H1 (cell line): ENCODE results near the gene HSPA12A.

Experiments
- ATF3 ChIP-seq: IDR thresholded peaks from 2 replicates; pipeline ENCODE4 v1.6.1; 2011; ENCODE audit warnings: low read depth, mild to moderate bottlenecking, low read length; ENCODE audit not compliant: insufficient read depth
- CREB1 ChIP-seq: IDR thresholded peaks from 2 replicates; pipeline ENCODE4 v1.6.1; 2012; ENCODE audit warnings: inconsistent platforms
- CTCF ChIP-seq, 3 experiments: IDR thresholded peaks; 1 replicate in 2 of 3; 2 replicates in 1 of 3; pipeline versions ENCODE4 v1.5.1 to v1.6.1; 2011; ENCODE audit warnings: low read length in 3 of 3, mild to moderate bottlenecking in 3 of 3, inconsistent platforms in 2 of 3, low read depth in 1 of 3, moderate library complexity in 1 of 3; ENCODE audit not compliant: insufficient read depth in 1 of 3; ENCODE audit errors: control extremely low read depth in 1 of 3
- EZH2 ChIP-seq: fragments of 200-600 bp; sonication (generic); IDR thresholded peaks from 2 replicates; pipeline ENCODE4 v1.7.1; 2012; ENCODE audit warnings: low read depth, mild to moderate bottlenecking, moderate library complexity, low read length, inconsistent platforms; ENCODE audit not compliant: severe bottlenecking
- JUND ChIP-seq: IDR thresholded peaks from 2 replicates; pipeline ENCODE4 v1.6.1; 2011; ENCODE audit warnings: mild to moderate bottlenecking, improper control_type of control experiment, low read length
- KDM4A ChIP-seq: IDR thresholded peaks from one replicate; pipeline ENCODE4 v1.7.1; 2012; ENCODE audit warnings: low read depth, mild to moderate bottlenecking, moderate library complexity, low read length, inconsistent platforms; ENCODE audit not compliant: severe bottlenecking
- MAX ChIP-seq: IDR thresholded peaks from 2 replicates; pipeline ENCODE4 v1.6.1; 2012; ENCODE audit warnings: inconsistent platforms
- PHF8 ChIP-seq: fragments of 200-600 bp; sonication (generic); conservative IDR thresholded peaks from 2 replicates; pipeline ENCODE4 v1.7.1; 2012; ENCODE audit warnings: low read depth, mild to moderate bottlenecking, inconsistent platforms, low read length, moderate library complexity
- POLR2A ChIP-seq, 2 experiments: IDR thresholded peaks; 1 replicate in 1 of 2; 2 replicates in 1 of 2; pipeline ENCODE4 v1.6.1; 2011; ENCODE audit warnings: low read depth in 2 of 2, low read length in 2 of 2, mild to moderate bottlenecking in 2 of 2; ENCODE audit errors: control extremely low read depth in 1 of 2
- POLR2AphosphoS5 ChIP-seq: IDR thresholded peaks from 2 replicates; pipeline ENCODE4 v1.6.1; 2011; ENCODE audit warnings: low read depth, low read length
- RAD21 ChIP-seq, 2 experiments: IDR thresholded peaks in 1 of 2; conservative IDR thresholded peaks in 1 of 2; 2 replicates each; pipeline ENCODE4 v1.6.1; 2011; ENCODE audit warnings: low read depth in 2 of 2, low read length in 2 of 2, improper control_type of control experiment in 1 of 2, inconsistent platforms in 1 of 2, mild to moderate bottlenecking in 1 of 2, moderate library complexity in 1 of 2
- SP2 ChIP-seq: IDR thresholded peaks from 2 replicates; pipeline ENCODE4 v1.6.1; 2012; ENCODE audit warnings: mild to moderate bottlenecking, low read length, inconsistent platforms
- TCF12 ChIP-seq: IDR thresholded peaks from 2 replicates; pipeline ENCODE4 v1.6.1; 2011; ENCODE audit warnings: low read depth, mild to moderate bottlenecking, low read length
- YY1 ChIP-seq: IDR thresholded peaks from 2 replicates; pipeline ENCODE4 v1.6.1; 2011; ENCODE audit warnings: low read depth, mild to moderate bottlenecking, low read length

GRCh38 chr10:116669080-116669479, 73.3 kb downstream of the HSPA12A start:
- TF ChIP-seq EZH2 (no peak), CTCF (IDR thresholded peaks at IDR 0.05; ENCODE audit: control extremely low read depth in 1 of 3, insufficient read depth in 1 of 3, low read depth in 1 of 3, low read length in 3 of 3) (no peak), POLR2A (IDR thresholded peaks at IDR 0.05; ENCODE audit: control extremely low read depth in 1 of 2, low read depth in 2 of 2, low read length in 2 of 2) (no peak), SP2 (no peak), CREB1 (no peak), YY1 (no peak), KDM4A (no peak), PHF8 (no peak), POLR2AphosphoS5 (no peak), TCF12 (no peak), RAD21 (IDR thresholded peaks at IDR 0.05 in 1 of 2, conservative IDR thresholded peaks at IDR 0.05 in 1 of 2; ENCODE audit: low read depth in 2 of 2, low read length in 2 of 2) (no peak), ATF3 (no peak), MAX (no peak), JUND (no peak)
